ENCODE results near the gene ANTXRL.
"Not testable (repeated sequence)": the region's sequence is repeated elsewhere in the genome, so short reads cannot be mapped to it uniquely, and the experiment has no call there.

The ANTXRL gene

GRCh38 chr10:46248651-46249146, 38.1 kb upstream of the ANTXRL start:
- no peak overlapping the region for H3K4me3 ChIP-seq (ENCODE audit: low read depth, low read length)
- no peaks in the 10 kb centered on the region for H3K4me1 ChIP-seq (ENCODE audit: control insufficient read depth, insufficient read depth, low read length)
- no peaks in the 10 kb centered on the region for H3K9me3 ChIP-seq (ENCODE audit: control insufficient read depth, insufficient read depth, low read length)
- H3K27ac ChIP-seq (ENCODE audit: low read depth, low read length) = no peak overlapping the region
- no peaks in the 10 kb centered on the region for H3K36me3 ChIP-seq (ENCODE audit: control insufficient read depth, insufficient read depth, low read length)
- H3K27me3 ChIP-seq (ENCODE audit: control insufficient read depth, insufficient read depth, low read length) = no peaks in the 10 kb centered on the region
- H3K9ac ChIP-seq (ENCODE audit: low read depth, low read length) = no peak overlapping the region

DNA sequence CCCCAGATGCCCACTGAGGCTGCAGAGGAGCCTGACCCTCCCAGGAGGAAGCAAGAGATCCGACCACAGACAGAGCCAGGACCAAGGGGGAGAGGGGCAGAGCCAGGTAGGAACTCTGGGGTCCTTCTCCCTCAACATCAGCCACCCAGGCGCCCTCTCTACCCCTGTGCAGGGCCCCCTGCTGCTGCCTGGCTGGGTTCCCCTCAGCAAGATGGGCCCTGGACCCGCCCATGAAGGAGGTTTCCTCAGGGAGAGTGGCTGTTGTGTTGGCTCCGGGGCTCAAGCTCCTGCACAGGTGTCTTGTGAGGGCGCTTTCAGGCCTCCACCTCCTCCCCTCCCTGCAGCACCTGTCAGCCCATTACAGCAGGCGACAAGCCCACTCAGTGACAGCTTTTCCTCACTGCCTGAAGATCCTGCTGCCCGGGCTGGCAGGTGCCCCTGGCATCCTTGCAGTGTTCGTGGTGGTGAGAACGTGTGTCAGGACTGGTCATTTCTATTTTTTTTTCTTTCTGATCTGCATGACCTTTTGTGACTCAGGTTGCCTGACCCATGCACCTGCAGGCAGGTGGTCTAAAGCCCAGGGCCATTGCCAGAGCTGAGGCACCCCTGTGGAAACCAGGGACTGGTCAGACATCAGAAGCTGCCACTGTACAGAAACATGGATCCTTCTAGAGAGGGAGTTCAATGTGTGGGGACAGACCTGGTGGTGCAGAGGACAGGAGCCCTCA, 37.0 kb upstream of the ANTXRL start:
- not testable (repeated sequence) for H3K36me3 ChIP-seq (ENCODE audit: control insufficient read depth, insufficient read depth, low read length); H3K9ac ChIP-seq (ENCODE audit: low read depth, low read length); H3K9me3 ChIP-seq (ENCODE audit: control insufficient read depth, insufficient read depth, low read length); H3K27ac ChIP-seq (ENCODE audit: low read depth, low read length); H3K4me3 ChIP-seq (ENCODE audit: low read depth, low read length); H3K4me1 ChIP-seq (ENCODE audit: control insufficient read depth, insufficient read depth, low read length); H3K27me3 ChIP-seq (ENCODE audit: control insufficient read depth, insufficient read depth, low read length)

DNA sequence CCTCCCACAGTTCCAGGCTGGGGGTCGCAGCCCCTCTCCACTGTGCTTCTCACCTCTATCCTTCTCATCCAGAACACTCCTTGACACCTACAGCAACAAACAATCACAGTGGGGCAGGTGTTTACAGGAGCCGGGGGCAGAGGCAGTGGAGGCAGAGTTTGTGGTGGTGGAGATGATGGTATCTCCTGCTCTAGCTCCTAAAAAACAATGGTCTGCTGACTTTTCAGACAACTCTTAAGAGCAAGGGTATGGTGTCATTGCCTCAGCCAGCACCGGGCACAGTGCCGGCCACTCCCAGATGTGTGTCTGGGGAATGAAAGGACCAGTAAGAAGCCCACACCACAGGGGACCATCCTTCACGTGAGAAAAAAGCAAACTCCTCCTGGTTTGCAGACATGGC, 36.3 kb upstream of the ANTXRL start:
- H3K36me3 ChIP-seq (ENCODE audit: control insufficient read depth, insufficient read depth, low read length) = no peaks in the 10 kb centered on the region
- no peaks in the 10 kb centered on the region for H3K4me1 ChIP-seq (ENCODE audit: control insufficient read depth, insufficient read depth, low read length)

DNA sequence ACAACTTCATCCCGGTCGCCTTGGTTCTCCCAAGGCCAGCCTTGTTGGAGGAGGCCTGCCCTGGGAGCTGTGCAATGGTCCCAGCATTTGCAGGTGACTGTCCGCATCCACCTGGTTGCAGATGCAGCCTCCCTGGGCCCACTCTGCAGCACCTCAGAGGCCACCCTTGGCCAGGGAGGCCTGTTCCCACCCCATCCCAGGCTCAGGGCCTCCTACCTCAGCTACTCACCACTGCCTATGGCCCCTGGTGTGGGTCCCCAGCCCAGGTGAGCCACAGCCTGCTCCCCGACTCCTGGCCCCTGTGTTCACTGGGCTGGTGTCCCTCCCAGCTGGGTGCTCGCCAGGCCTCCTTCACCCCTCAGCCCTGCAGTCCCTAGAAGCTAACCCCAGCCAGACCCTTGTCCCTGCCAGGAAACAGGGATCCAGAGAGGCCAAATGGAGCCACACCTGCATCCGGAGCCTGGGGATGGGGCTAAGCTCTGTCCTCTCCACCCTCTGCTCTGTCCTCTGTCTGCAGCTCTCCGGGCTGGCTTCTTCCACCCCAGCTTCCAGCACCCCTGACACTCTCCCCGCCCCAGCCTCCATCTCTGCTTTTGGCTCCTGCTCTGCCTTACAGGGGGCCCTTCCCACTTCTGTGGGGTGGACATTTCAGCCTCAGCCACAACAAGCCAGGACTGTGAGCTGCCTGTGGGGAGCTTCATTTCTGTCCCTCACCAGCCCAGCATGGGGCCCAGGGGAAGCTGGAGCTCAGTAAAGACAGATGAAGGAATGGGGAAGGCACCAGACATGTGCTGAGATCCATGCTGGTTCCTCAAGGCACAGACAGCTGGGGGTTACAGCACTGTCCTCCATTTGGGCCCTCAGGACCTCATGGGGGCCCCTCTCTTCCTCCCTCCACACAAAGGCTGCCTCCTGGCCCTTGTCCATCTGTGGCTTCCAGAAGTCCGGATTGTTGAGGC, 35.6 kb upstream of the ANTXRL start:
- H3K4me3 ChIP-seq (ENCODE audit: low read depth, low read length) = no peak overlapping the region
- no peak overlapping the region for H3K27ac ChIP-seq (ENCODE audit: low read depth, low read length)
- H3K4me1 ChIP-seq (ENCODE audit: control insufficient read depth, insufficient read depth, low read length) = no peaks in the 10 kb centered on the region
- no peaks in the 10 kb centered on the region for H3K36me3 ChIP-seq (ENCODE audit: control insufficient read depth, insufficient read depth, low read length)
- H3K9ac ChIP-seq (ENCODE audit: low read depth, low read length) = no peak overlapping the region
- H3K27me3 ChIP-seq (ENCODE audit: control insufficient read depth, insufficient read depth, low read length) = no peaks in the 10 kb centered on the region
- H3K9me3 ChIP-seq (ENCODE audit: control insufficient read depth, insufficient read depth, low read length) = no peaks in the 10 kb centered on the region

More for the DNA sequence above, 36.3 kb upstream of the ANTXRL start:
- H3K4me3 ChIP-seq (ENCODE audit: low read depth, low read length) = no peak overlapping the region
- H3K27ac ChIP-seq (ENCODE audit: low read depth, low read length) = no peak overlapping the region
- H3K27me3 ChIP-seq (ENCODE audit: control insufficient read depth, insufficient read depth, low read length) = no peaks in the 10 kb centered on the region
- no peaks in the 10 kb centered on the region for H3K9me3 ChIP-seq (ENCODE audit: control insufficient read depth, insufficient read depth, low read length)
- no peak overlapping the region for H3K9ac ChIP-seq (ENCODE audit: low read depth, low read length)

DNA sequence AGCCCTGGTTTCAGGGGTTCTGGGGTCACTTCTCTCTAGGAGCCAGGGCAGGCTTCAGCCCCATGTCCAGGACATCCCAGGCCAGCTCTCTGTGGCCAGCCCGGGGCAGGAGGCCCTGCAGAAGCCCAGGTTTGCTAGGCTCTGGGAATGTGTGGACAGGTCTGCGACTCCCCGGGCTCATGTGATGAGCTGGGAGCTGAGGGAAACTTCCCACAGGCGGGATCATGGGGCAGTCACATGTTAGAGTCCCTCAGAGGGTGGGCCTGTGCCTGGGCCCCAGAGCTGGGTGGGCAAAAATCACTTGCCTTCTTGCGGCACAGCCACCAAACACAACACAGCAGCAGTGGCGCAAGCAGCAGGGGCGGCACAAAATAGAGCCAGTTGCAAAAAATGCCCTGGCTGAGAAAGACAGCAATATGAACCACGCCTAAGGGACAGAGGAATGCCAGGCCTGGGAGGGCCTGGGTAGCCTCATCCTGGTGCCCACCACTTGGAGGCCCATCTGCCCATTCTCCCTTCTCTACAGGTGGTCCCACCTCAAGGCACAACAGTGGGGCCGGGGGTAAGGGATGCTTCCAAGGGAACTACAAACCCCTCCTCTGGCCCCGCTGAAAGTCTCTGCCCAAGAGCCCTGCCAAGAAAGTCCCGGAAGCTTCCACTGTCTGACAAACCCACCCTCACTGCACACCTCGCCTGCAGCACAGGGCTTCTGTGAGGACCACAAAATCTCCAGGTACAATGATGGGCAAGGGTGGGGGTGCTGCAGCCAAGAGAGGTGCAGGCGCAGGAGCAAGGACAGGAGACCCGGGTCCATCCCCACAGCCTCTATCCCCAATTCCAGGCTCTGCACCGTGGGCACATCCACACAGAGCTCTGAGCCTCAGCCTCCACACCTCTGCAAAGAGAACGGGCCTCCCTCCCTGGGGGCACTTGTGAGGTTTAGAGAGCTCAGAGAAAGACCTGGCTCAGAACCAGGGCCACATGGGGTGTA, 34.6 kb upstream of the ANTXRL start:
- H3K27ac ChIP-seq (ENCODE audit: low read depth, low read length) = no peak overlapping the region
- no peaks in the 10 kb centered on the region for H3K4me1 ChIP-seq (ENCODE audit: control insufficient read depth, insufficient read depth, low read length)
- H3K9me3 ChIP-seq (ENCODE audit: control insufficient read depth, insufficient read depth, low read length) = no peaks in the 10 kb centered on the region
- no peak overlapping the region for H3K9ac ChIP-seq (ENCODE audit: low read depth, low read length)
- no peaks in the 10 kb centered on the region for H3K27me3 ChIP-seq (ENCODE audit: control insufficient read depth, insufficient read depth, low read length)
- H3K4me3 ChIP-seq (ENCODE audit: low read depth, low read length) = no peak overlapping the region
- H3K36me3 ChIP-seq (ENCODE audit: control insufficient read depth, insufficient read depth, low read length) = no peaks in the 10 kb centered on the region

- Histone ChIP-seq H3K9me3 (ENCODE audit: control insufficient read depth, insufficient read depth, low read length) (no peaks in the 10 kb centered on the region), H3K4me3 (ENCODE audit: low read depth, low read length) (no peak overlapping the region), H3K9ac (ENCODE audit: low read depth, low read length) (no peak overlapping the region), H3K27me3 (ENCODE audit: control insufficient read depth, insufficient read depth, low read length) (no peaks in the 10 kb centered on the region), H3K27ac (ENCODE audit: low read depth, low read length) (no peak overlapping the region), H3K36me3 (ENCODE audit: control insufficient read depth, insufficient read depth, low read length) (no peaks in the 10 kb centered on the region), H3K4me1 (ENCODE audit: control insufficient read depth, insufficient read depth, low read length) (no peaks in the 10 kb centered on the region)
Measured at GRCh38 chr10:46253076-46254006, 33.5 kb upstream of the ANTXRL start.

GRCh38 chr10:46254007-46254383, 32.8 kb upstream of the ANTXRL start:
- H3K4me3 ChIP-seq (ENCODE audit: low read depth, low read length) = no peak overlapping the region
- H3K4me1 ChIP-seq (ENCODE audit: control insufficient read depth, insufficient read depth, low read length) = no peaks in the 10 kb centered on the region
- H3K27me3 ChIP-seq (ENCODE audit: control insufficient read depth, insufficient read depth, low read length) = no peaks in the 10 kb centered on the region
- H3K9me3 ChIP-seq (ENCODE audit: control insufficient read depth, insufficient read depth, low read length) = no peaks in the 10 kb centered on the region
- H3K9ac ChIP-seq (ENCODE audit: low read depth, low read length) = no peak overlapping the region
- H3K27ac ChIP-seq (ENCODE audit: low read depth, low read length) = no peak overlapping the region
- no peaks in the 10 kb centered on the region for H3K36me3 ChIP-seq (ENCODE audit: control insufficient read depth, insufficient read depth, low read length)

GRCh38 chr10:46254467-46254866, 32.3 kb upstream of the ANTXRL start:
- no peaks in the 10 kb centered on the region for H3K9me3 ChIP-seq (ENCODE audit: control insufficient read depth, insufficient read depth, low read length)
- H3K9ac ChIP-seq (ENCODE audit: low read depth, low read length) = no peak overlapping the region
- H3K27me3 ChIP-seq (ENCODE audit: control insufficient read depth, insufficient read depth, low read length) = no peaks in the 10 kb centered on the region
- no peaks in the 10 kb centered on the region for H3K4me1 ChIP-seq (ENCODE audit: control insufficient read depth, insufficient read depth, low read length)
- H3K36me3 ChIP-seq (ENCODE audit: control insufficient read depth, insufficient read depth, low read length) = no peaks in the 10 kb centered on the region
- no peak overlapping the region for H3K27ac ChIP-seq (ENCODE audit: low read depth, low read length)
- no peak overlapping the region for H3K4me3 ChIP-seq (ENCODE audit: low read depth, low read length)

DNA sequence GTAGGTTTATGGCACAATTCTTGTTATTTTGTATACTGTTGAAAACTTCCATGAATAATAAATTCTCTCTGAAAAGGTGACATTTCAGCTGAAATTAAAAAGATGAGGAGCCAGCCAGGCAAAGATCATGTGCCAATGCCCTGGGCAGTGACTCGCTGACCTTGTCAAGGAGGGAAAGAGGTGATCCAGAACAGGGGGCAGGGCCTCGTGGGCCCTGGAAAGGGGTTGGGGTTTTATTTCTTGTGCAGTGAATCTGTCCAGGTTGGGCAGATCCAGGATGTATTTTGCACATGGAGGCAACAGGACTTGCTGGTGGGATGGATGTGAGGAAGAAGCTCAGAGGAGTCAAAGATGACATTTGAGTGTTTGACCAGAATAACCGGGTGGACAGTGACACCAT, 31.6 kb upstream of the ANTXRL start:
- H3K9ac ChIP-seq (ENCODE audit: low read depth, low read length); H3K36me3 ChIP-seq (ENCODE audit: control insufficient read depth, insufficient read depth, low read length); H3K4me3 ChIP-seq (ENCODE audit: low read depth, low read length); H3K27ac ChIP-seq (ENCODE audit: low read depth, low read length); H3K4me1 ChIP-seq (ENCODE audit: control insufficient read depth, insufficient read depth, low read length); H3K27me3 ChIP-seq (ENCODE audit: control insufficient read depth, insufficient read depth, low read length); H3K9me3 ChIP-seq (ENCODE audit: control insufficient read depth, insufficient read depth, low read length): not testable (repeated sequence)

Data from HUES48 (cell line).